OCI-LY7 (cell line): Measurements from ENCODE around the gene MMP23B.
"Not testable (repeated sequence)": the region's sequence is repeated elsewhere in the genome, so short reads cannot be mapped to it uniquely, and the experiment has no call there.

Source experiments
- CTCF ChIP-seq: fragments of 200-600 bp; sonication (generic); conservative IDR thresholded peaks from 2 replicates; pipeline ENCODE4 v1.5.1; 2014; ENCODE audit warnings: mild to moderate bottlenecking, antibody characterized with exemption, low read length, moderate library complexity, mixed read lengths
- EZH2phosphoT487 ChIP-seq: fragments of 200-600 bp; sonication (generic); IDR thresholded peaks from 2 replicates; pipeline ENCODE4 v1.6.1; 2018; ENCODE audit warnings: low read depth, borderline replicate concordance, mild to moderate bottlenecking, mixed run types, antibody characterized with exemption, low read length, moderate library complexity, mixed read lengths

DNA sequence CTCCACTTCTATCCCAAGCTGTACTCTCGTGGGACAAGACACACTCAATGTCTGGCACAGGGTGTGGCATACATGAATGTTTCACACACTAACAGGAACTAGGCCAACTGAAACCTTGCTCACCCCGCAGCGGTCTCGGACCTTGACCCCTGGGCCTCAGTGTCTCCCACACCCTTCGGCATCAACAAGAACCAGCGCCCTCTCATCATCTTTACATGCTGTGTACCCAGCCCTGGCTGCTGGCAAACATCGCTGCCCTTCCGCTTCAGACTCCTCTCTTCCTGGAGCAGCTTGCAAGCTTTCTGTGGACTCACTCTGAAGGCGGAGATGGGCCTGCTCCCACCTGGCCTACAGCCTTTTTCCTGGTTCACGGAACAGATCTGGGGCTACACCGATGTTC is 16.3 kb downstream of the MMP23B start:
- not testable (repeated sequence) for TF ChIP-seq CTCF, EZH2phosphoT487
